Measurements from ENCODE around the gene GLIS1.
A peak's percentile ranks its signal among the peaks of the same experiment; 100 is the strongest.

Gene GLIS1

DNA sequence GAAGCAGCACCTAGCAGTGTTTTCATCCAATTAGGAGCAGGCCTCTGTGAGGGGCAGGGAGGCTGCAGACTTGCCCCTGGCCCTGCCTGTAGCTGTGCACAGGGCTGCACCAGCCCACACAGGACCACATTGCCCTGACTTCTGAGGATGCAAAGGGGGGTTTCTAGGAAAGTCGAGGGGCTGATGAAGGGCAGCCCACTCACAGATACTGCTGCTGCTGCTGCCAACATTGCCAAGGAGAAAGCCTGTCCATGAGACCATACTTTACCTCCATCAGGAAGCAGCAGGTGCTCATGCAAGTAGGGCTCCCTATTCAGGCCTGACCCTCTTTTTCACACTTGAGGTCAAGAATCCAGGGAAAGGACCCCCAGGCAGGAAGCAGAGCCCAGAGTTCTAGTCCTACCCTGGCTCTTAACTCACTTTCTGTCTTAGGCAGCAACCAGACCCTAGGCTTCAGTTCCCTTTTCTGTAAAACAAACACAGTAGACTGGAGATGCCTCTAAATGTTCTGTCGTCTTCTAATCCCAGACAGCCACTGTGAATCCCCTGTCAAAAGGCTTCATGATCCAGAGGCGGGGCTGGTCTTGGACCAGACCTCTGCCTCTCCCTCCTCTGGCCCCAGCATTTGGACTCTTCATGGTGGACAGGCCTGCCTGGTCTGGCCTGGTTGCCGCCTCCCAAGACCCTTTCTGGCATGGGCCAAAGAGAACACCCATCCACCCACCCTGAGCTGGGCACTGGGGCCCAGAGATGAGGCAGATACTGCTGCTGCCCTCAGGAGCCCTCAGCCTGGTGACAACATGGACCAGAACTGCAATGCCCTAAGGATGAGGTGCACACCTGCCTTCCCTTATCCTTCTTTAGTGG, 120.2 kb downstream of the GLIS1 start:
- no peak for DNase-seq
- in situ Hi-C loops (cut with HindIII; ENCODE audit: low pct_ligation_motif_present, low sequenced_read_pairs): no loop called here
- Histone ChIP-seq H3K36me3 (replicated peaks) (peaks cover 5% of the 10 kb centered on the region), H3K27ac (no peak overlapping the region), H3K27me3 (replicated peaks) (no peaks in the 10 kb centered on the region), H3K4me3 (ENCODE audit: low read depth, low read length) (no peak overlapping the region)
- TF ChIP-seq, protein P1, sequence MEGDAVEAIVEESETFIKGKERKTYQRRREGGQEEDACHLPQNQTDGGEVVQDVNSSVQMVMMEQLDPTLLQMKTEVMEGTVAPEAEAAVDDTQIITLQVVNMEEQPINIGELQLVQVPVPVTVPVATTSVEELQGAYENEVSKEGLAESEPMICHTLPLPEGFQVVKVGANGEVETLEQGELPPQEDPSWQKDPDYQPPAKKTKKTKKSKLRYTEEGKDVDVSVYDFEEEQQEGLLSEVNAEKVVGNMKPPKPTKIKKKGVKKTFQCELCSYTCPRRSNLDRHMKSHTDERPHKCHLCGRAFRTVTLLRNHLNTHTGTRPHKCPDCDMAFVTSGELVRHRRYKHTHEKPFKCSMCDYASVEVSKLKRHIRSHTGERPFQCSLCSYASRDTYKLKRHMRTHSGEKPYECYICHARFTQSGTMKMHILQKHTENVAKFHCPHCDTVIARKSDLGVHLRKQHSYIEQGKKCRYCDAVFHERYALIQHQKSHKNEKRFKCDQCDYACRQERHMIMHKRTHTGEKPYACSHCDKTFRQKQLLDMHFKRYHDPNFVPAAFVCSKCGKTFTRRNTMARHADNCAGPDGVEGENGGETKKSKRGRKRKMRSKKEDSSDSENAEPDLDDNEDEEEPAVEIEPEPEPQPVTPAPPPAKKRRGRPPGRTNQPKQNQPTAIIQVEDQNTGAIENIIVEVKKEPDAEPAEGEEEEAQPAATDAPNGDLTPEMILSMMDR (IDR thresholded peaks at IDR 0.05; ENCODE audit: low read depth, low read length, missing control alignments): no peak

DNA sequence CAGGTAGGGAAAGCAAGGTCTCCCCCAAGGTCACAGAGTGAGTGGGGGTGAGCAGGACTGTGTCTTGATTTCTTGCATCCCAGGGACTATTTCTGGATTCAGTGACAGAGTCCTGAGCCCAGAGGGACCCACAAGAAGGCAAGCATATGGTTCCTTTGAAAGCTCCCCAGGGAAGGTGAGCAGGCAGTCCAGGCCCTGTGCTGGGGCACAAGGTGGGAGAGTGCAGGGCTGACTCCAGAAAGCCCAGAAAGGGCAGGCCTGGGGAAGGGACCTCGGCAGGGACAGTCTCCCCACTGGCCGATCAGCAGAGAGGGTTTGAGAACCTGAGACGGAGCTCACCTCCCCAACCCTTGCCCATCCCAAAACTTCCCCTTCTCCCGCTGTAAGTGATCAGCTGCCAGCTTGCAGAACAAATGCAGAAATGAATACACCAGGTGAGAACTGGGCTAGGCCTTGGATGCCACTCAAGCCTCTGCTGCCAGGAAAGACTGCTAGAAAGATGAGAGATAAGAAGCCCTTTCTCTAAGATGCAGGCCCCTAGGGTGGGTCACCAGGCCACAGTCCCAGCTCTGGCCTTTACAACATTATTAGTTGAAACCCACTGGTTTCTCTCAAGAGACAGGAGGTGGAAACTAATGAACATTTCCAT, 121.0 kb downstream of the GLIS1 start:
- Histone ChIP-seq H3K27ac (no peak overlapping the region), H3K27me3 (replicated peaks) (no peaks in the 10 kb centered on the region), H3K36me3 (replicated peaks) (peaks cover 5% of the 10 kb centered on the region), H3K4me3 (ENCODE audit: low read depth, low read length) (no peak overlapping the region)
- TF ChIP-seq, protein P1 (IDR thresholded peaks at IDR 0.05; ENCODE audit: low read depth, low read length, missing control alignments): no peak
- in situ Hi-C loops (cut with HindIII; ENCODE audit: low pct_ligation_motif_present, low sequenced_read_pairs): no loop called here
- no peak for DNase-seq

DNA sequence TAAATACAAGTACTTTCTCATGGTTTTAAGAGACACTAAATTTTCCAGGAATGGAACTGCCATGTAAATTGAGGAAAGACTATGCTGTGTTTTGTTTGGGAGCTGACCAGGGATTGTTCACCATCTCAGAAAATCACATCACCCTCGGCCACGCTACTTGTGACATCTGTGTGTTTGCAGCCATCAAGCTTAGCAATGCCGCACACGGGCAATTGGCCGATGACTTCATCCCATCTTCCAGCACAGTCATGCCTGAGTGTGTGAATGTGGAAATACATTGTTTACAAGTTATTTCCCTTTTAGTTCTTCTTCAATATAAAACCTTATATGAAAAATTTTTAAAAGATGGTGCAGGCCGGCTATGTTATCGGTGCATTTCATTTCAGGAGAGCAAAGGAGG, 121.6 kb downstream of the GLIS1 start:
- no peak overlapping the region for H3K27ac ChIP-seq
- peaks cover 5% of the 10 kb centered on the region for H3K36me3 ChIP-seq (replicated peaks)
- no peak for DNase-seq
- TF ChIP-seq, protein P1 (IDR thresholded peaks at IDR 0.05; ENCODE audit: low read depth, low read length, missing control alignments): no peak
- in situ Hi-C loops (cut with HindIII; ENCODE audit: low pct_ligation_motif_present, low sequenced_read_pairs): no loop called here
- no peak overlapping the region for H3K4me3 ChIP-seq (ENCODE audit: low read depth, low read length)
- H3K27me3 ChIP-seq (replicated peaks): no peaks in the 10 kb centered on the region

DNA sequence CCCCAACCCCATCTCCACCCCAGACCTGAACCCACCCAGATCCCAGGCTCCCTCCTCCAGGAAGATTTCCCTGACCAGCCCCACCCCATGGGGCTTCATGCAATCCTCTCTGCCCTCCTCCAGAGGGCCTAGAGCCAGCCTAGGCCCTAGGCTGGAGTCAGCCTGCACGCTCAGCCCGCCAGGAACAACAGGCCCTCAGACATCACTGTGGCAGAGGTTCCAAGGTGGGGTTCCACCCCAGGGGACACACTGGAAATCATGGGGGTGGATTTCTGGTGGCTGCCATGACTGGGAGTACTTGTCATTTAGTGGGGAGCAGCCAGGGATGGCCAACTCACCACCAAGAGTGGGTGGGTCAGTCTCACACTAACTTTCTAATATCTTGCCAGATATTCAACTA, 122.0 kb downstream of the GLIS1 start:
- no peak overlapping the region for H3K27ac ChIP-seq
- in situ Hi-C loops (cut with HindIII; ENCODE audit: low pct_ligation_motif_present, low sequenced_read_pairs): no loop called here
- TF ChIP-seq, protein P1 (IDR thresholded peaks at IDR 0.05; ENCODE audit: low read depth, low read length, missing control alignments): peak; percentile 43
- H3K27me3 ChIP-seq (replicated peaks): no peaks in the 10 kb centered on the region
- DNase-seq: no peak
- H3K36me3 ChIP-seq (replicated peaks): peaks cover 5% of the 10 kb centered on the region
- no peak overlapping the region for H3K4me3 ChIP-seq (ENCODE audit: low read depth, low read length)

DNA sequence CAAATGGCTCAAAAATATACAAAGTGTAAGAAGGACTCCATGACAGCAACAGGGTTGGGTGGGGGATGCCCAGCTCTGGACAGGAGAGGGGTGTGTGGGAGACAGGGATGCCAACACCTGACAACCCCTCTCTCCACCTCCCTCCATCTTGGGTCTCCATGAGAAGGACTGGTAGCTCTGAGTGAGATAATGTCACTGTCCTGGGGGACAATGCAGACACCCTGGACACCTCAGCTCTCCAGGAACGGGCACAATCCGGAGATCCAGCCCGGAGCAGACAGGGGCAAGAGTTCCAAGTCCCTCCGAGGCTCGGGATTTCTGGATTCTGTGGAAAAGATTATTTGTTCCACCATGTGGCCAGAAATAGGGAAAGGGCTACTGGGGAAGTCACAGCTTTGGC, 122.5 kb downstream of the GLIS1 start:
- Histone ChIP-seq H3K27ac (no peak overlapping the region), H3K4me3 (ENCODE audit: low read depth, low read length) (no peak overlapping the region)
- in situ Hi-C loops (cut with HindIII; ENCODE audit: low pct_ligation_motif_present, low sequenced_read_pairs): no loop called here

More for the DNA sequence above, 122.5 kb downstream of the GLIS1 start:
- DNase-seq: no peak
- H3K36me3 ChIP-seq (replicated peaks): peaks cover 5% of the 10 kb centered on the region
- TF ChIP-seq, protein P1 (IDR thresholded peaks at IDR 0.05; ENCODE audit: low read depth, low read length, missing control alignments): no peak
- no peaks in the 10 kb centered on the region for H3K27me3 ChIP-seq (replicated peaks)
